Trophoblast cell (in vitro differentiated cells and primary cell): ENCODE results near the gene MRPL43.
A peak's percentile ranks its signal among the peaks of the same experiment; 100 is the strongest.

ENCODE experiments used
- DNase-seq, 2 donors: peaks; one replicate each; pipeline ENCODE4 v3.0.0-alpha.2; 2016
- H2AFZ ChIP-seq: 2 replicates; pipeline ENCODE4 v1.6.1; 2013; ENCODE audit warnings: low read length, moderate library complexity, mild to moderate bottlenecking; ENCODE audit not compliant: insufficient read depth, poor library complexity
- H2AK5ac ChIP-seq: 2 replicates; pipeline ENCODE4 v1.6.1; 2013; ENCODE audit warnings: mild to moderate bottlenecking, low read length
- H2BK120ac ChIP-seq: 2 replicates; pipeline ENCODE4 v1.6.1; 2013; ENCODE audit warnings: low read length, mild to moderate bottlenecking, moderate library complexity; ENCODE audit not compliant: insufficient read depth, poor library complexity
- H2BK12ac ChIP-seq: 2 replicates; pipeline ENCODE4 v1.6.1; 2013; ENCODE audit warnings: mild to moderate bottlenecking, low read length, moderate library complexity
- H2BK5ac ChIP-seq: 2 replicates; pipeline ENCODE4 v1.6.1; 2013; ENCODE audit warnings: low read length, low read depth, moderate library complexity, mild to moderate bottlenecking; ENCODE audit not compliant: poor library complexity
- H3K14ac ChIP-seq: 2 replicates; pipeline ENCODE4 v1.6.1; 2013; ENCODE audit warnings: mild to moderate bottlenecking, low read length
- H3K18ac ChIP-seq: 2 replicates; pipeline ENCODE4 v1.6.1; 2013; ENCODE audit warnings: mild to moderate bottlenecking, low read length
- H3K23ac ChIP-seq: 2 replicates; pipeline ENCODE4 v1.6.1; 2013; ENCODE audit warnings: low read length
- H3K27ac ChIP-seq: 2 replicates; pipeline ENCODE4 v1.5.1; 2013; ENCODE audit warnings: low read depth, mild to moderate bottlenecking, inconsistent platforms, low read length, moderate library complexity
- H3K27me3 ChIP-seq: 2 replicates; pipeline ENCODE4 v1.6.1; 2013; ENCODE audit warnings: inconsistent platforms, mild to moderate bottlenecking, low read length, moderate library complexity; ENCODE audit not compliant: insufficient read depth
- H3K36me3 ChIP-seq, 2 experiments: 1 replicate in 1 of 2; 2 replicates in 1 of 2; pipeline ENCODE4 v1.6.1; 2013; ENCODE audit warnings: low read length in 2 of 2, mild to moderate bottlenecking in 2 of 2, moderate library complexity in 1 of 2; ENCODE audit not compliant: insufficient read depth in 2 of 2, control insufficient read depth in 1 of 2
- H3K4ac ChIP-seq: 2 replicates; pipeline ENCODE4 v1.6.1; 2013; ENCODE audit warnings: low read depth, mild to moderate bottlenecking, low read length, moderate library complexity
- H3K4me1 ChIP-seq, 2 experiments: 1 replicate in 1 of 2; 2 replicates in 1 of 2; pipeline ENCODE4 v1.6.1; 2013; ENCODE audit warnings: low read length in 2 of 2, mild to moderate bottlenecking in 2 of 2, moderate library complexity in 1 of 2; ENCODE audit not compliant: insufficient read depth in 2 of 2, control insufficient read depth in 1 of 2
- H3K4me2 ChIP-seq: 2 replicates; pipeline ENCODE4 v1.6.1; 2013; ENCODE audit warnings: inconsistent platforms, mild to moderate bottlenecking, low read length, moderate library complexity
- H3K4me3 ChIP-seq: 2 replicates; pipeline ENCODE4 v1.5.1; 2013; ENCODE audit warnings: mild to moderate bottlenecking, low read depth, low read length, inconsistent platforms
- H3K79me1 ChIP-seq: one replicate; pipeline ENCODE4 v1.6.1; 2013; ENCODE audit warnings: low read length
- H3K79me2 ChIP-seq: 2 replicates; pipeline ENCODE4 v1.6.1; 2013; ENCODE audit warnings: low read length, mild to moderate bottlenecking; ENCODE audit not compliant: control insufficient read depth, insufficient read depth, poor library complexity
- H3K9ac ChIP-seq: 2 replicates; pipeline ENCODE4 v1.6.1; 2013; ENCODE audit warnings: mild to moderate bottlenecking, low read length
- H3K9me3 ChIP-seq: 2 replicates; pipeline ENCODE4 v1.6.1; 2013; ENCODE audit warnings: low read depth, mild to moderate bottlenecking, control low read depth, inconsistent platforms, low read length; ENCODE audit not compliant: insufficient read depth
- H4K12ac ChIP-seq: 2 replicates; pipeline ENCODE4 v1.6.1; 2013; ENCODE audit warnings: low read depth, mild to moderate bottlenecking, low read length, moderate library complexity
- H4K8ac ChIP-seq: 2 replicates; pipeline ENCODE4 v1.6.1; 2013; ENCODE audit warnings: low read depth, mild to moderate bottlenecking, low read length, moderate library complexity
- H4K91ac ChIP-seq: one replicate; pipeline ENCODE4 v1.6.1; 2013; ENCODE audit warnings: low read depth, mild to moderate bottlenecking, low read length, moderate library complexity
- WGBS: extraction: QIAGEN DNeasy Blood & Tissue Kit; methylation state at CpG from one replicate; pipeline ENCODE4 v1.1.7; 2013; ENCODE audit warnings: missing lambda C conversion rate; ENCODE audit not compliant: insufficient read length, insufficient coverage; ENCODE audit errors: extremely low coverage; 5-methylcytosine and 5-hydroxymethylcytosine counted together

Gene MRPL43

GRCh38 chr10:101008823-101009423 is 21.6 kb upstream of the MRPL43 start:
- no peak overlapping the region for H3K4me2 ChIP-seq
- WGBS, result no CpG with 5 or more reads among the region's 6 CpGs
- no peaks in the 10 kb centered on the region for H3K27me3 ChIP-seq
- no peak overlapping the region for H4K12ac ChIP-seq
- no peaks in the 10 kb centered on the region for H3K79me2 ChIP-seq
- H3K4me3 ChIP-seq, result no peak overlapping the region
- H3K36me3 ChIP-seq, result peaks cover 31 to 33% of the 10 kb centered on the region in 2 experiments
- H3K4me1 ChIP-seq, result no peaks in the 10 kb centered on the region
- no peak overlapping the region for H4K91ac ChIP-seq
- no peak overlapping the region for H2BK120ac ChIP-seq
- H2BK12ac ChIP-seq, result no peak overlapping the region
- H3K14ac ChIP-seq, result no peak overlapping the region
- H2AFZ ChIP-seq, result no peak overlapping the region
- H2BK5ac ChIP-seq, result no peak overlapping the region
- no peak overlapping the region for H2AK5ac ChIP-seq
- H3K18ac ChIP-seq, result no peak overlapping the region
- no peak for DNase-seq
- H3K79me1 ChIP-seq, result no peaks in the 10 kb centered on the region
- no peaks in the 10 kb centered on the region for H3K9me3 ChIP-seq
- no peak overlapping the region for H4K8ac ChIP-seq
- H3K27ac ChIP-seq, result no peak overlapping the region
- H3K23ac ChIP-seq, result no peak overlapping the region
- H3K4ac ChIP-seq, result no peak overlapping the region
- no peak overlapping the region for H3K9ac ChIP-seq

- Histone ChIP-seq H3K4me3 (no peak overlapping the region), H2AFZ (no peak overlapping the region), H3K14ac (no peak overlapping the region), H2BK5ac (no peak overlapping the region), H3K4me1 (no peaks in the 10 kb centered on the region), H2BK120ac (no peak overlapping the region), H3K79me2 (no peaks in the 10 kb centered on the region), H2BK12ac (no peak overlapping the region), H4K12ac (no peak overlapping the region), H3K27ac (no peak overlapping the region), H3K23ac (no peak overlapping the region), H3K4me2 (no peak overlapping the region), H3K27me3 (no peaks in the 10 kb centered on the region), H4K91ac (no peak overlapping the region), H3K9ac (no peak overlapping the region), H3K9me3 (no peaks in the 10 kb centered on the region), H3K36me3 (peaks cover 39 to 40% of the 10 kb centered on the region in 2 experiments), H2AK5ac (no peak overlapping the region), H4K8ac (no peak overlapping the region), H3K4ac (no peak overlapping the region), H3K79me1 (no peaks in the 10 kb centered on the region), H3K18ac (no peak overlapping the region)
- no CpG with 5 or more reads among the region's 13 CpGs for WGBS
- no peak for DNase-seq
Measured at GRCh38 chr10:101007915-101008822, 20.9 kb upstream of the MRPL43 start.

- H2BK120ac ChIP-seq, result no peak overlapping the region
- no peak overlapping the region for H4K91ac ChIP-seq
Measured at GRCh38 chr10:101007099-101007711, 19.9 kb upstream of the MRPL43 start.

GRCh38 chr10:101006593-101007098 is 19.3 kb upstream of the MRPL43 start:
- Histone ChIP-seq H3K4me2 (no peak overlapping the region), H4K91ac (no peak overlapping the region), H2BK120ac (no peak overlapping the region), H3K14ac (no peak overlapping the region), H2BK5ac (no peak overlapping the region), H3K4me1 (peaks cover 0 to 2% of the 10 kb centered on the region in 2 experiments), H3K4ac (no peak overlapping the region), H3K27ac (no peak overlapping the region), H2BK12ac (no peak overlapping the region), H3K79me1 (no peaks in the 10 kb centered on the region), H3K23ac (no peak overlapping the region), H4K12ac (peak overlapping the region; percentile 28), H3K9me3 (no peaks in the 10 kb centered on the region), H3K18ac (no peak overlapping the region), H2AK5ac (no peak overlapping the region), H2AFZ (no peak overlapping the region), H4K8ac (no peak overlapping the region), H3K4me3 (no peak overlapping the region), H3K79me2 (peaks cover 2% of the 10 kb centered on the region), H3K27me3 (no peaks in the 10 kb centered on the region), H3K36me3 (peaks cover 48 to 50% of the 10 kb centered on the region in 2 experiments), H3K9ac (no peak overlapping the region)
- no peak for DNase-seq
- no CpG with 5 or more reads among the region's 33 CpGs for WGBS

More at GRCh38 chr10:101007099-101007711, 19.9 kb upstream of the MRPL43 start:
- Histone ChIP-seq H3K23ac (no peak overlapping the region), H3K27me3 (no peaks in the 10 kb centered on the region), H3K27ac (no peak overlapping the region), H3K4me3 (no peak overlapping the region), H2BK5ac (no peak overlapping the region), H3K9me3 (no peaks in the 10 kb centered on the region), H3K4me2 (no peak overlapping the region), H3K79me1 (no peaks in the 10 kb centered on the region), H3K4me1 (no peaks in the 10 kb centered on the region), H3K4ac (no peak overlapping the region), H3K79me2 (no peaks in the 10 kb centered on the region), H2AK5ac (no peak overlapping the region), H3K14ac (no peak overlapping the region), H4K8ac (no peak overlapping the region), H2AFZ (no peak overlapping the region), H3K9ac (no peak overlapping the region), H3K36me3 (peaks cover 44 to 50% of the 10 kb centered on the region in 2 experiments), H2BK12ac (no peak overlapping the region), H3K18ac (no peak overlapping the region), H4K12ac (no peak overlapping the region)
- WGBS, result no CpG with 5 or more reads among the region's 11 CpGs
- DNase-seq, result no peak
